ENCODE data around the gene DES. TPM values are rescaled to one million over a fixed set of nuclear protein-coding genes. Genes with fewer than 3 reads are reported as not detected.

The DES gene
- total RNA-seq, 2 donors from 2014 or later, result 5,895 to 7,519 TPM

- intact Hi-C loops (cut with DNase I), result no loop called here
- DNase-seq (no peak), ATAC-seq (no peak)
Observed at GRCh38 chr2:219461669-219462068, 43.5 kb downstream of the DES start.

- ATAC-seq (no peak), DNase-seq (no peak)
- intact Hi-C loops (cut with DNase I), result no loop called here
Observed at GRCh38 chr2:219462349-219462748, 44.2 kb downstream of the DES start.

GRCh38 chr2:219464286-219465032, 46.3 kb downstream of the DES start:
- ATAC-seq (no peak), DNase-seq (no peak)
- intact Hi-C loops (cut with DNase I), result no loop called here

GRCh38 chr2:219465659-219466561, 47.7 kb downstream of the DES start:
- intact Hi-C loops (cut with DNase I), result no loop called here
- DNase-seq (no peak), ATAC-seq (no peak)

GRCh38 chr2:219466816-219467735, 48.9 kb downstream of the DES start:
- ATAC-seq (no peak), DNase-seq (no peak)
- intact Hi-C loops (cut with DNase I), result no loop called here

- DNase-seq (no peak), ATAC-seq (no peak)
- intact Hi-C loops (cut with DNase I), result no loop called here
Observed at GRCh38 chr2:219467736-219468075, 49.5 kb downstream of the DES start.

- intact Hi-C loops (cut with DNase I), result no loop called here
- DNase-seq (no peak), ATAC-seq (peak; percentile 2 to 5)
Observed at GRCh38 chr2:219468410-219469185, 50.4 kb downstream of the DES start.

- no peak for DNase-seq
- intact Hi-C loops (cut with DNase I), result no loop called here
- ATAC-seq, result peak in 1 of 2 donors; percentile 73
Observed at GRCh38 chr2:219469186-219469724, 51.1 kb downstream of the DES start.

- ATAC-seq (peak; percentile 63 to 71), DNase-seq (no peak)
- intact Hi-C loops (cut with DNase I), result loop anchor here in 1 of 2 donors (5.0 kb wide), 1 partner anchor 57 kb away; no protein-coding TSS in a partner anchor
Observed at GRCh38 chr2:219470429-219470828, 52.3 kb downstream of the DES start.

GRCh38 chr2:219471476-219472371, 53.5 kb downstream of the DES start:
- intact Hi-C loops (cut with DNase I), result loop anchor here in 1 of 2 donors (5.0 kb wide), 1 partner anchor 56 kb away; no protein-coding TSS in a partner anchor
- DNase-seq (no peak), ATAC-seq (no peak)

- no peak for ATAC-seq
- intact Hi-C loops (cut with DNase I), result loop anchor here in 1 of 2 donors (5.0 kb wide), 1 partner anchor 55 kb away; no protein-coding TSS in a partner anchor
- no peak for DNase-seq
Observed at GRCh38 chr2:219472629-219473187, 54.5 kb downstream of the DES start.

GRCh38 chr2:219473511-219473910, 55.3 kb downstream of the DES start:
- intact Hi-C loops (cut with DNase I), result loop anchor here in 1 of 2 donors (5.0 kb wide), 1 partner anchor 54 kb away; no protein-coding TSS in a partner anchor

GRCh38 chr2:219474285-219475060, 56.3 kb downstream of the DES start:
- no peak for DNase-seq
- intact Hi-C loops (cut with DNase I), result loop anchor here (5.0 kb wide), 1 partner anchor 53 kb away; no protein-coding TSS in a partner anchor
- no peak for ATAC-seq

More at GRCh38 chr2:219473511-219473910, 55.3 kb downstream of the DES start:
- no peak for DNase-seq
- no peak for ATAC-seq

GRCh38 chr2:219475278-219475677, 57.1 kb downstream of the DES start:
- DNase-seq (no peak), ATAC-seq (peak; percentile 18 to 21)
- intact Hi-C loops (cut with DNase I), result loop anchor here in 1 of 2 donors (5.0 kb wide), 1 partner anchor 52 kb away; no protein-coding TSS in a partner anchor
